LNCAP (cell line): ENCODE results near the gene CCL20.
A peak's percentile ranks its signal among the peaks of the same experiment; 100 is the strongest.

ENCODE experiments used
- TF ChIP-seq, protein P1 (sequence below): fragments of 450-650 bp; IDR thresholded peaks from 2 replicates; pipeline ENCODE4 v1.5.1; 2017; ENCODE audit warnings: mild to moderate bottlenecking

The CCL20 gene

DNA sequence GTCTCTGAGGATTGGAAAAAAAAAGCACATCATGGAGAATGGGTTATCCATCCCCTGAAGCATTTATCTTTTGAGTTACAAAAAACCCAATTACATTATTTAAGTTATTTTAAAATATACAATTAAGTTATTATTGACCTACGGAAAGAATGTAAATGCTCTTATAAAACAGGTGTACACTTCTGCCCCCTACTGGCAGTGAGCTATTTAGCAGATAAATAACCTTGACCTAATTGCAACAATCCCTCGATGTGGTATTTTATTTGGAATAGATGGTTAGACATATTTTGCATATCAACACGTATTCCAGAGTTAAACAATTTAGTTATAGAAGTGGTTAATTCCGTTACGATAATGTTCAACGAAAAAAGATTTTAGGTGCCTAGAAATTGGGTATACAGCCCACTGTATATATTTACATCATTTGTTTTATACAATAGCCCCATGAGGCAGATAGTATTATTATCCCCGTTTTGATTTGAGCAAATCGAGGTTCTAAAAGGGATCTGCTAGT lies 48.6 kb downstream of the CCL20 start:
- TF ChIP-seq, protein P1, sequence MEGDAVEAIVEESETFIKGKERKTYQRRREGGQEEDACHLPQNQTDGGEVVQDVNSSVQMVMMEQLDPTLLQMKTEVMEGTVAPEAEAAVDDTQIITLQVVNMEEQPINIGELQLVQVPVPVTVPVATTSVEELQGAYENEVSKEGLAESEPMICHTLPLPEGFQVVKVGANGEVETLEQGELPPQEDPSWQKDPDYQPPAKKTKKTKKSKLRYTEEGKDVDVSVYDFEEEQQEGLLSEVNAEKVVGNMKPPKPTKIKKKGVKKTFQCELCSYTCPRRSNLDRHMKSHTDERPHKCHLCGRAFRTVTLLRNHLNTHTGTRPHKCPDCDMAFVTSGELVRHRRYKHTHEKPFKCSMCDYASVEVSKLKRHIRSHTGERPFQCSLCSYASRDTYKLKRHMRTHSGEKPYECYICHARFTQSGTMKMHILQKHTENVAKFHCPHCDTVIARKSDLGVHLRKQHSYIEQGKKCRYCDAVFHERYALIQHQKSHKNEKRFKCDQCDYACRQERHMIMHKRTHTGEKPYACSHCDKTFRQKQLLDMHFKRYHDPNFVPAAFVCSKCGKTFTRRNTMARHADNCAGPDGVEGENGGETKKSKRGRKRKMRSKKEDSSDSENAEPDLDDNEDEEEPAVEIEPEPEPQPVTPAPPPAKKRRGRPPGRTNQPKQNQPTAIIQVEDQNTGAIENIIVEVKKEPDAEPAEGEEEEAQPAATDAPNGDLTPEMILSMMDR, result peak; percentile 83

DNA sequence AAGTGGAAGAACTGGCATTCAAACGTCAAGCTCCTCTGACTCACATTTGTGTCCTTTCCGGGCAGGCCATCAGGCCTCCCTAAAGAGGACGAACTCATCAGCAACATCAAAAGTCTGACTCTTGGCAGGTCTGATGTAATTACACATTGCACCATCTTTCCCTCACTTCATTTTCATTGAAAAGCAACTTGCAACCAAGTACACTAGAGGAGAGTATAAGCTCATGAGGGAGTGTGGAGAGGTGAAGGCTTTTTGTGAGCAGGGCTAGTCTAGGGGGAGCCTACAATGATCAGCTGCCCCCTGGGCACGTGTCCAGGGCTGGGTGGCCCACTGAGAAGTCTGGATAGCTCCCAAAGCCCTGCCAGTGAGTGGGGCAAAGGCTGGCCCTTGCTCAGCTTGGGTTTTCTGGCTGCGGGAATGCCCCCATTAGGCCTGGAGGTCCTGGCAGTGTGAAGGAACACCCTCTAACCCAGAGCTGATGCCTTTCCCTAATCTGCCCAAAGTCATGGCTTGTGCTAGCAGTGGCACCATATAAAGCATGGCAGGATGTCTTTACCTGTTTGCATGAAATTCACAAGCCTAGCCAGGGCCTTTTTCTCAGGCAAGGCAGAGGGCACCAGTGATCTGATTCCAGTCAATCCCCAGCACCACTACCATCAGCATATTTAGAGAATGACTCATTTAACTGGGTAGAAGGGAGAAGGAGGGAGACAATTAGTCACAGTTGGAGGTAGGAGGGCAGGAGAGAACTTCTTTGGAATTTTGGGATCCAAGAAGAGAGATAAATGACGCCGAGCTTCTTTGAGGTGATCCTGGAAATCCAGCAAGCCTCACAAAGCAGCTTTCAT lies 49.3 kb downstream of the CCL20 start:
- TF ChIP-seq, protein P1, result no peak

DNA sequence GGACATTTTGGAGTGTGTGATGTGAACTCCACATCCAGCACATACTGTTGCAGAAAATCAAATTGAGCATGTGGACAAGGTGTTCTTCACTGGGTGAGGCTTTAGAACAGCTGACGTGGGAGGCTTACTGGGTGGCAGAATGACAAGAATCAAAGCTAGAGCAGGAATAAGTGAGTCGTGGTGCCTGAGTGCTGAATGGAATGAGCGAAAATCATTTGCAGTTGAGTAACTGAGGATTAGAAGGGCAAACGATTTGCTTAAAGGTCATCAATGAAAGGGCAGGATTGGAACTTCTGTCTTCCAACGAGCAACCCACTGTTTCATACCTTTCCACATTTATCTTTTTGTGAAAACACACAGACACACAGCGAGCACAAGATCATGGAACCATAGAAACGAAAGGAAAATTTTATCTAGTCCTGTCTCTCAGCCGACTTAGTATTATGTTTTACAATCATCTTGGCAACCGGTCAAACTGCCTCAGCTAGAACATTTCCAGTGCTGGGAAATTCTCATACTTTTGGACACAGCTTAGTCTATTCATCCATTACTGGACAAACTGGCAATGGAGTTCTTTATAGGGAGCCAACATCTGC lies 50.6 kb downstream of the CCL20 start:
- TF ChIP-seq, protein P1, result no peak

DNA sequence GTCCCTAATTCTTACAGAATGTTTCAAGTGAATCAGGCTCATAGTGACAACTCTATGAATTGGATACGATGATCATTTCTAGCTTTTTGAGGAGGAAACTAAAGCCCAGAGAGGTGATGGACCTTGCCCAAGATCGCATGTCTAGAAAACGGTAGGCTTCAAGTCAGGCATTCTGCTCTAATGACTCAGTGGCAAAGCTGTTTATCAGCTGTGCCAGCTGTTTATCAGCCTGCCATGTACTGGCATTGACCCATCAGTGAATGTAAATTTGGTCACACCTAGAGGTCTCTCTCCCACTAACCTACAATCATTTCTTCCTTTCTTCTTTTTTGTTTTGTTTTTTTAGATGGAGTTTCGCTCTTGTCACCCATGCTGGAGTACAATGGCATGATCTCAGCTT lies 51.6 kb downstream of the CCL20 start:
- TF ChIP-seq, protein P1, result no peak
